HepG2 (cell line): ENCODE results near the gene CHID1. TPM values are rescaled to one million over a fixed set of nuclear protein-coding genes. Genes with fewer than 3 reads are reported as not detected.

Experiments used
- ATAC-seq: fragments of 200-7000 bp; cut with Tn5 transposase; 3 replicates; pipeline ENCODE4 v1.9.1; 2020; ENCODE audit warnings: mild to moderate bottlenecking, moderate library complexity
- BruUV-seq: library from RNA; stranded (reverse); fragments of 400-500 nt; replicated peaks from 2 replicates; lab custom pipeline; 2021; lab: Mats Ljungman, UMichigan
- CTCF ChIA-PET: fragments of 300-600 bp; formaldehyde crosslinking; extraction: SDS; loops from one replicate; lab custom pipeline; 2021; ENCODE audit warnings: low total read pairs, inconsistent platforms, low intra/inter-chr PET ratio; lab: Yijun Ruan, JAX
- POLR2A ChIA-PET: fragments of 350-600 bp; sonication (Branson Sonifier 250); formaldehyde crosslinking; loops from one replicate; lab custom pipeline; 2020; ENCODE audit warnings: antibody characterized with exemption, inconsistent platforms; lab: Yijun Ruan, JAX
- DNase-seq: peaks from one replicate; pipeline ENCODE4 v3.0.0-alpha.2; 2015; ENCODE audit warnings: low spot score
- FAIRE-seq: peaks from 3 replicates; lab custom pipeline; 2011; peaks lifted over from hg19 to GRCh38; lab: Jason Lieb, UNC
- H2AFZ ChIP-seq: one replicate; pipeline ENCODE4 v1.6.1; 2011; ENCODE audit warnings: low read length, inconsistent platforms
- H3K27ac ChIP-seq: fragments of 300-600 bp; 3 replicates; pipeline ENCODE4 v1.8.0; 2011; ENCODE audit warnings: mixed run types, mild to moderate bottlenecking, mixed read lengths, low read length, inconsistent platforms; ENCODE audit not compliant: insufficient read depth; ENCODE audit errors: extremely low read length
- H3K27me3 ChIP-seq, 2 experiments: fragments of 200-600 bp in 1 of 2; 2 replicates in 1 of 2; 3 replicates in 1 of 2; pipeline versions ENCODE4 v1.6.0 to v1.8.0; 2011; ENCODE audit warnings: low read length in 2 of 2, mild to moderate bottlenecking in 2 of 2, moderate library complexity in 2 of 2, inconsistent platforms in 1 of 2; ENCODE audit not compliant: insufficient read depth in 2 of 2, control insufficient read depth in 1 of 2
- H3K36me3 ChIP-seq, 2 experiments: fragments of 200-600 bp in 1 of 2; replicated peaks in 1 of 2; 2 replicates in 1 of 2; 3 replicates in 1 of 2; pipeline versions ENCODE4 v1.5.1 to v1.8.0; 2011; ENCODE audit warnings: low read length in 2 of 2, inconsistent platforms in 1 of 2; ENCODE audit not compliant: insufficient read depth in 2 of 2, control insufficient read depth in 1 of 2
- H3K4me1 ChIP-seq: 2 replicates; pipeline ENCODE4 v1.5.1; 2012; ENCODE audit warnings: low read length, inconsistent platforms; ENCODE audit not compliant: insufficient read depth
- H3K4me2 ChIP-seq: 2 replicates; pipeline ENCODE4 v1.6.0; 2011; ENCODE audit warnings: low read depth, low read length, inconsistent platforms
- H3K4me3 ChIP-seq, 3 experiments: fragments of 200-600 bp in 1 of 3; sonication (generic), shearing (Covaris generic) in 1 of 3; replicated peaks in 1 of 3; 2 replicates each; pipeline ENCODE4 v1.5.1; 2011 to 2016; ENCODE audit warnings: low read length in 3 of 3, inconsistent platforms in 2 of 3, low read depth in 2 of 3, mild to moderate bottlenecking in 2 of 3, control low read depth in 1 of 3, mixed read lengths in 1 of 3; ENCODE audit not compliant: insufficient read depth in 1 of 3
- H3K79me2 ChIP-seq: one replicate; pipeline ENCODE4 v1.6.1; 2011; ENCODE audit warnings: low read length, inconsistent platforms; ENCODE audit not compliant: insufficient read depth
- H3K9ac ChIP-seq: 2 replicates; pipeline ENCODE4 v1.6.0; 2011; ENCODE audit warnings: mild to moderate bottlenecking, low read depth, low read length, inconsistent platforms; ENCODE audit not compliant: insufficient read depth
- H3K9me3 ChIP-seq: 2 replicates; pipeline ENCODE4 v1.5.1; 2012; ENCODE audit warnings: mild to moderate bottlenecking, low read length
- H4K20me1 ChIP-seq: 2 replicates; pipeline ENCODE4 v1.6.0; 2011; ENCODE audit warnings: inconsistent platforms, mild to moderate bottlenecking, low read length, moderate library complexity; ENCODE audit not compliant: insufficient read depth
- EZH2 ChIP-seq: conservative IDR thresholded peaks from 2 replicates; pipeline ENCODE4 v1.6.1; 2012; ENCODE audit warnings: mild to moderate bottlenecking, low read depth, low read length, moderate library complexity
- HNRNPL ChIP-seq: fragments of 200-400 bp; formaldehyde crosslinking; IDR thresholded peaks from 2 replicates; pipeline ENCODE4 v1.6.1; 2017; ENCODE audit warnings: mild to moderate bottlenecking, low read depth, low read length
- RBFOX2 ChIP-seq: fragments of 200-400 bp; formaldehyde crosslinking; IDR thresholded peaks from 2 replicates; pipeline ENCODE4 v1.6.1; 2017; ENCODE audit warnings: low read depth, mild to moderate bottlenecking, low read length
- TBX2 ChIP-seq: sonication (generic); formaldehyde crosslinking; IDR thresholded peaks from 2 replicates; pipeline ENCODE4 v1.5.0; 2020; ENCODE audit warnings: missing genetic modification reagents, mild to moderate bottlenecking, borderline replicate concordance
- WGBS: methylation state at CpG from one replicate; pipeline ENCODE4 v1.1.6; 2017; ENCODE audit warnings: low lambda C conversion rate; 5-methylcytosine and 5-hydroxymethylcytosine counted together
- in situ Hi-C: cut with HindIII; loops from 2 replicates; pipeline ENCODE4 v1.10.0; 2017; ENCODE audit warnings: low pct_unique_long_range_greater_than_20kb; ENCODE audit not compliant: extremely low pct_ligation_motif_present
- intact Hi-C: fragments of 100-400 bp; cut with micrococcal nuclease; formaldehyde crosslinking; loops from one replicate; pipeline ENCODE4 v1.10.0; 2022; ENCODE audit not compliant: unreplicated experiment
- polyA plus RNA-seq, 8 experiments: library from polyadenylated mRNA; depleted of rRNA in 3 of 8; stranded (reverse) in 7 of 8; unstranded in 1 of 8; fragments of >200 nt; fragmentation: Illumina TruSeq in 4 of 8; extraction: Trizol in 4 of 8; gene quantifications; 2 replicates each; pipeline versions ENCODE4 v1.2.1 to v1.2.3, GENCODE V29; 2011 to 2016; ENCODE audit warnings: low read depth in 4 of 8, missing spikeins in 1 of 8, mixed read lengths in 1 of 8; ENCODE audit not compliant: insufficient read depth in 1 of 8
- total RNA-seq, 5 experiments: library from RNA; depleted of rRNA; stranded (reverse); fragments of >200 nt; fragmentation: Illumina TruSeq; extraction: Trizol; gene quantifications; 2 replicates each; pipeline ENCODE4 v1.2.3, GENCODE V29; 2016; ENCODE audit warnings: low read depth in 1 of 5
- TF ChIP-seq, protein P1 (sequence below): sonication (generic); formaldehyde crosslinking; IDR thresholded peaks from 2 replicates; pipeline ENCODE4 v1.5.1; 2020; ENCODE audit warnings: mild to moderate bottlenecking, missing genetic modification reagents, moderate library complexity
- TF ChIP-seq, protein P2 (sequence below): sonication (generic); formaldehyde crosslinking; IDR thresholded peaks from 2 replicates; pipeline ENCODE4 v1.5.0; 2020; ENCODE audit warnings: missing genetic modification reagents

CHID1 gene
- total and polyA plus RNA-seq, 2 of the 13 experiments (the other 11 are each of a cell fraction or from before 2014, with no cell fraction given), result 65.1 to 93.6 TPM

DNA sequence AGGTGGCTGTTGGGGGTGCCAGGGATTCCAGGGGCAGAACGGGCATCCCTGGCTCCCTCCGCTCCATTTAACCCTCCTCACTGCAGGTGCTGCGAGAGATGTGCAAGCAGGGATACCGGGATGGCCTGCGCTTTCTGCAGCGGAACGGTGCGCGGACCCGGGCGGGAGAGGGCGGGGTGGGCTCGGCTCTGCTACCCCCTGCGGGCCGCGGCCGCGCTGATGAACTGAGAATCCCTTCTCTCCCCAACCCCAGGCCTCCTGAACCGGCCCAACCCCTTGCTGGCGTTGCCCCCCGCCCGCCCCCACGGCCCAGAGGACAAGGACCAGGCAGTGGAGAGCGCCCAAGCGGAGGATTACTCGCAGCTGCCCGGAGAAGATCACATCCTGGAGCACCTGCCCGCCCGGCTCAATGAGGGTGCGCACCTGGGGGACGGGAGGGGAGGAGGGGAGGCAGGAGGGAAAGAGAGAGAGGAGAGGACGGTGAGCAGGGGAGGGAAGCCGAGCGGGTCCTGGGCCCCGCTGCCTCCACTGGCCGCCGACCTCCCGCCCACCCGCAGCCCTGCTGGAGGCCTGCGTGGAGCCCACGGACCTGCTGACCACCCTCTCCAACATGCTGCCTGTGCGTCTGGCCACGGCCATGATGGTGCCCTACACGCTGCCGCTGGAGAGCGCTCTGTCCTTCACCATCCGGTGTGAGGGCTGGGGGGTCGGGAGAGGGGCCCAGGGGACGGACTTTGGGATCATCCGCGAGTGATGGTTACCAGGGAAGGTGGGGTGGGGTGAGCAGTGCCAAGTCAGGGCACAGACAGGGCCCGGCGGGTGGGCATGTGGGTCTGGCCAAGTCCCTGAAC, 86.9 kb downstream of the CHID1 start:
- DNase-seq (no peak), FAIRE-seq (no peak), ATAC-seq (no peak)
- no peak overlapping the region for H3K27ac ChIP-seq
- intact Hi-C loops (no loop called here), in situ Hi-C loops (no loop called here)
- no peaks in the 10 kb centered on the region; a peak in 1 of 5 replicates for H3K27me3 ChIP-seq
- H3K79me2 ChIP-seq, result peaks cover 20% of the 10 kb centered on the region
- peaks cover 20% of the 10 kb centered on the region for H4K20me1 ChIP-seq
- 99% methylated on average over 21 of the region's 53 CpGs for WGBS
- no peak overlapping the region for H3K9ac ChIP-seq
- TF ChIP-seq HNRNPL (no peak), RBFOX2 (peak; percentile 67)
- H3K4me2 ChIP-seq, result no peak overlapping the region
- peaks cover 48% of the 10 kb centered on the region for H3K4me1 ChIP-seq
- POLR2A ChIA-PET, result interaction anchor here (9.2 to 11.6 kb wide), 2 partner anchors 10 to 18 kb away, joined by 141 to 264 read pairs; partner anchors contain the start of genes CD151, CRACR2B, POLR2L and TSPAN4
- H3K36me3 ChIP-seq, result peaks cover 8 to 22% of the 10 kb centered on the region in 2 experiments; a peak in 4 of 5 replicates
- CTCF ChIA-PET, result no interaction called here
- BruUV-seq, result no TSS peak
- H3K9me3 ChIP-seq, result no peaks in the 10 kb centered on the region
- no peak overlapping the region for H2AFZ ChIP-seq
- no peak overlapping the region for H3K4me3 ChIP-seq

DNA sequence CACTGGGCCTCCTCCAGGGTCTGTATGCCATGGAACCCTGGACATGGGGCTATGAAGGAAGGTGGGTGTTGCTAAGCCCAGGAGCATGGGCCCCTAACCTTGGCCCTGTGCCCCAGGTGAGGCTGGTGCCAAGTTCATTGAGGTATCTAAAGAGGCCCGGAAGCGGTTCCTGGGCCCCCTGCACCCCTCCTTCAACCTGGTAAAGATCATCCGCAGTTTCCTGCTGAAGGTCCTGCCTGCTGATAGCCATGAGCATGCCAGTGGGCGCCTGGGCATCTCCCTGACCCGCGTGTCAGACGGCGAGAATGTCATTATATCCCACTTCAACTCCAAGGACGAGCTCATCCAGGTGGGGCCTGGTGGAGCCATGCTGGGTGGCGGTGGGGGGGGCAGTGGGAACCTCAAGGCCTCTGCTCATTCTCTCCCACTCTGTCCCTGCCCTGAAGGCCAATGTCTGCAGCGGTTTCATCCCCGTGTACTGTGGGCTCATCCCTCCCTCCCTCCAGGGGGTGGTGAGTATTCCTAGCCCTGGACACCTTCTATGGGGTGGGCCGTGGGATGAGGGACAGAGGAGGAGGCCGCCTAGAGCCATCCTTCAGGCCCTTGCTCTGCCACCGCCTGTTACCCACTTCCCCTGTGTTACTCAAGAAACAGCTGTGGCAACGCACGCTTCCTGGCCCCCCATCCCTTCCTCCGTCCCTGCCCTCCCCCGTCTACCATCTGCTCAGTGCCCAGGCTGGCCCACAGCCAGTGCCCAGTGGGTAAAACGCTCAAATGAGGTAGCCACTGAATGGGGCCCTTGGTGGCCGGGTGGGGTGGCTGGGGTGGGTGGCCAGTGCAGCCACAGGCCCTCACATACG, 88.9 kb downstream of the CHID1 start:
- WGBS, result 94% methylated on average over 20 of the region's 22 CpGs
- no TSS peak for BruUV-seq
- FAIRE-seq, result no peak
- no peak overlapping the region for H2AFZ ChIP-seq
- H3K27me3 ChIP-seq, result no peaks in the 10 kb centered on the region; a peak in 1 of 5 replicates
- peaks cover 20% of the 10 kb centered on the region for H4K20me1 ChIP-seq
- peak overlapping the region; percentile 92 for H3K27ac ChIP-seq
- H3K4me1 ChIP-seq, result peaks cover 43% of the 10 kb centered on the region
- in situ Hi-C loops (no loop called here), intact Hi-C loops (no loop called here)
- DNase-seq, result no peak
- H3K9ac ChIP-seq, result 0 out of 2 replicates have a peak overlapping the region, but pooled peaks have one; percentile 92
- H3K4me2 ChIP-seq, result peak overlapping the region; percentile 98
- H3K36me3 ChIP-seq, result peaks cover 8 to 22% of the 10 kb centered on the region in 2 experiments; a peak in 4 of 5 replicates
- no peaks in the 10 kb centered on the region for H3K9me3 ChIP-seq
- peak overlapping the region in 2 of 3 experiments; percentile 94 to 98; a peak in 3 of 6 replicates for H3K4me3 ChIP-seq
- POLR2A ChIA-PET, result interaction anchor here (2.2 to 9.2 kb wide), 5 partner anchors 9 to 25 kb away, joined by 9 to 264 read pairs (median 56); partner anchors contain the start of genes CD151, CRACR2B, PIDD1 and RPLP2
- peaks cover 20% of the 10 kb centered on the region for H3K79me2 ChIP-seq
- ATAC-seq, result no peak
- CTCF ChIA-PET, result no interaction called here
- TF ChIP-seq TBX2 (CRISPR knock-in tag), result 0 out of 2 replicates have a peak, but pooled peaks have one; percentile 22
- no peak for TF ChIP-seq EZH2
- TF ChIP-seq, protein P1, sequence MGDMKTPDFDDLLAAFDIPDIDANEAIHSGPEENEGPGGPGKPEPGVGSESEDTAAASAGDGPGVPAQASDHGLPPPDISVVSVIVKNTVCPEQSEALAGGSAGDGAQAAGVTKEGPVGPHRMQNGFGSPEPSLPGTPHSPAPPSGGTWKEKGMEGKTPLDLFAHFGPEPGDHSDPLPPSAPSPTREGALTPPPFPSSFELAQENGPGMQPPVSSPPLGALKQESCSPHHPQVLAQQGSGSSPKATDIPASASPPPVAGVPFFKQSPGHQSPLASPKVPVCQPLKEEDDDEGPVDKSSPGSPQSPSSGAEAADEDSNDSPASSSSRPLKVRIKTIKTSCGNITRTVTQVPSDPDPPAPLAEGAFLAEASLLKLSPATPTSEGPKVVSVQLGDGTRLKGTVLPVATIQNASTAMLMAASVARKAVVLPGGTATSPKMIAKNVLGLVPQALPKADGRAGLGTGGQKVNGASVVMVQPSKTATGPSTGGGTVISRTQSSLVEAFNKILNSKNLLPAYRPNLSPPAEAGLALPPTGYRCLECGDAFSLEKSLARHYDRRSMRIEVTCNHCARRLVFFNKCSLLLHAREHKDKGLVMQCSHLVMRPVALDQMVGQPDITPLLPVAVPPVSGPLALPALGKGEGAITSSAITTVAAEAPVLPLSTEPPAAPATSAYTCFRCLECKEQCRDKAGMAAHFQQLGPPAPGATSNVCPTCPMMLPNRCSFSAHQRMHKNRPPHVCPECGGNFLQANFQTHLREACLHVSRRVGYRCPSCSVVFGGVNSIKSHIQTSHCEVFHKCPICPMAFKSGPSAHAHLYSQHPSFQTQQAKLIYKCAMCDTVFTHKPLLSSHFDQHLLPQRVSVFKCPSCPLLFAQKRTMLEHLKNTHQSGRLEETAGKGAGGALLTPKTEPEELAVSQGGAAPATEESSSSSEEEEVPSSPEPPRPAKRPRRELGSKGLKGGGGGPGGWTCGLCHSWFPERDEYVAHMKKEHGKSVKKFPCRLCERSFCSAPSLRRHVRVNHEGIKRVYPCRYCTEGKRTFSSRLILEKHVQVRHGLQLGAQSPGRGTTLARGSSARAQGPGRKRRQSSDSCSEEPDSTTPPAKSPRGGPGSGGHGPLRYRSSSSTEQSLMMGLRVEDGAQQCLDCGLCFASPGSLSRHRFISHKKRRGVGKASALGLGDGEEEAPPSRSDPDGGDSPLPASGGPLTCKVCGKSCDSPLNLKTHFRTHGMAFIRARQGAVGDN (CRISPR knock-in tag), result 0 out of 2 replicates have a peak, but pooled peaks have one; percentile 2
- TF ChIP-seq, protein P2, sequence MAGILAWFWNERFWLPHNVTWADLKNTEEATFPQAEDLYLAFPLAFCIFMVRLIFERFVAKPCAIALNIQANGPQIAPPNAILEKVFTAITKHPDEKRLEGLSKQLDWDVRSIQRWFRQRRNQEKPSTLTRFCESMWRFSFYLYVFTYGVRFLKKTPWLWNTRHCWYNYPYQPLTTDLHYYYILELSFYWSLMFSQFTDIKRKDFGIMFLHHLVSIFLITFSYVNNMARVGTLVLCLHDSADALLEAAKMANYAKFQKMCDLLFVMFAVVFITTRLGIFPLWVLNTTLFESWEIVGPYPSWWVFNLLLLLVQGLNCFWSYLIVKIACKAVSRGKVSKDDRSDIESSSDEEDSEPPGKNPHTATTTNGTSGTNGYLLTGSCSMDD (CRISPR knock-in tag), result no peak
